H1 (cell line): Measurements from ENCODE around the gene CWC27. TPM values are rescaled to one million over a fixed set of nuclear protein-coding genes. Genes with fewer than 3 reads are reported as not detected.

Experiments used
- CTCF ChIA-PET: fragments of 300-600 bp; sonication (Branson Sonifier 250); formaldehyde crosslinking; loops from one replicate; lab custom pipeline; 2021; ENCODE audit not compliant: partially characterized antibody; lab: Charles Lee
- POLR2A ChIA-PET: fragments of 300-600 bp; sonication (Branson Sonifier 250); formaldehyde crosslinking; loops from one replicate; lab custom pipeline; 2021; ENCODE audit warnings: inconsistent platforms; ENCODE audit not compliant: partially characterized antibody; lab: Charles Lee
- DNase-seq, 2 experiments: peaks; one replicate each; pipeline versions ENCODE4 v3.0.0 to v3.0.0-alpha.2; 2010 to 2022; ENCODE audit warnings: low spot score in 2 of 2, low read depth in 1 of 2, mixed read lengths in 1 of 2
- FAIRE-seq: peaks from 2 replicates; lab custom pipeline; 2011; peaks lifted over from hg19 to GRCh38; lab: Jason Lieb, UNC
- H2AFZ ChIP-seq: 2 replicates; pipeline ENCODE4 v1.8.1; 2012; ENCODE audit warnings: low read length, inconsistent platforms
- H2AK5ac ChIP-seq: 2 replicates; pipeline ENCODE4 v1.6.1; 2013; ENCODE audit warnings: low read depth, low read length
- H2BK120ac ChIP-seq: replicated peaks from 2 replicates; pipeline ENCODE3; 2013; ENCODE audit warnings: low read depth, low read length, inconsistent platforms
- H2BK12ac ChIP-seq: 2 replicates; pipeline ENCODE4 v1.6.1; 2013; ENCODE audit warnings: low read depth, low read length
- H2BK15ac ChIP-seq: 2 replicates; pipeline ENCODE4 v1.6.1; 2013; ENCODE audit warnings: low read length
- H2BK20ac ChIP-seq: 2 replicates; pipeline ENCODE4 v1.6.1; 2013; ENCODE audit warnings: low read length
- H2BK5ac ChIP-seq: 2 replicates; pipeline ENCODE4 v1.6.1; 2013; ENCODE audit warnings: low read depth, low read length
- H3K14ac ChIP-seq: 2 replicates; pipeline ENCODE4 v1.6.1; 2013; ENCODE audit warnings: inconsistent platforms; ENCODE audit not compliant: insufficient read length
- H3K18ac ChIP-seq: 2 replicates; pipeline ENCODE4 v1.6.1; 2013; ENCODE audit warnings: low read length; ENCODE audit errors: extremely low read depth
- H3K23ac ChIP-seq: 2 replicates; pipeline ENCODE4 v1.6.1; 2013; ENCODE audit warnings: inconsistent platforms; ENCODE audit not compliant: insufficient read length
- H3K23me2 ChIP-seq: 2 replicates; pipeline ENCODE4 v1.6.1; 2013; ENCODE audit warnings: low read depth, low read length
- H3K27ac ChIP-seq: 2 replicates; pipeline ENCODE4 v1.6.1; 2011; ENCODE audit warnings: low read depth, low read length, inconsistent platforms
- H3K27me3 ChIP-seq, 4 experiments: replicated peaks in 1 of 4; 1 replicate in 1 of 4; 2 replicates in 3 of 4; pipeline versions ENCODE4 v1.6.1 to v1.8.1; 2011 to 2013; ENCODE audit warnings: low read length in 3 of 4, mild to moderate bottlenecking in 3 of 4, inconsistent platforms in 2 of 4, mixed read lengths in 2 of 4, moderate library complexity in 1 of 4; ENCODE audit not compliant: control insufficient read depth in 3 of 4, insufficient read depth in 3 of 4; ENCODE audit errors: extremely low read depth in 1 of 4
- H3K36me3 ChIP-seq, 4 experiments: 2 replicates each; pipeline versions ENCODE4 v1.6.1 to v1.8.1; 2011 to 2013; ENCODE audit warnings: mild to moderate bottlenecking in 4 of 4, low read length in 3 of 4, moderate library complexity in 2 of 4, control low read depth in 1 of 4, inconsistent platforms in 1 of 4; ENCODE audit not compliant: insufficient read depth in 4 of 4, control insufficient read depth in 2 of 4
- H3K4ac ChIP-seq: replicated peaks from 2 replicates; pipeline ENCODE3; 2013; ENCODE audit warnings: low read length, low read depth, mixed read lengths, inconsistent platforms; ENCODE audit not compliant: insufficient read length
- H3K4me1 ChIP-seq, 4 experiments: replicated peaks in 1 of 4; 1 replicate in 1 of 4; 2 replicates in 3 of 4; pipeline versions ENCODE4 v1.6.1 to v1.8.1; 2011 to 2013; ENCODE audit warnings: low read length in 3 of 4, inconsistent platforms in 2 of 4, mixed read lengths in 1 of 4; ENCODE audit not compliant: insufficient read depth in 4 of 4, control insufficient read depth in 3 of 4
- H3K4me2 ChIP-seq, 2 experiments: 2 replicates each; pipeline versions ENCODE4 v1.6.1 to v1.8.1; 2011 to 2013; ENCODE audit warnings: low read depth in 2 of 2, low read length in 2 of 2, control low read depth in 1 of 2, inconsistent platforms in 1 of 2, mild to moderate bottlenecking in 1 of 2; ENCODE audit not compliant: insufficient read depth in 1 of 2
- H3K4me3 ChIP-seq, 4 experiments: fragments of 200-600, 300-600 bp in 1 of 4; sonication (generic), shearing (Covaris generic), sonication (Bioruptor Twin) in 1 of 4; 2 replicates each; pipeline versions ENCODE4 v1.5.1 to v1.8.1; 2011 to 2016; ENCODE audit warnings: low read length in 4 of 4, low read depth in 3 of 4, control low read depth in 2 of 4, inconsistent platforms in 2 of 4, mild to moderate bottlenecking in 2 of 4, mixed read lengths in 1 of 4, moderate library complexity in 1 of 4; ENCODE audit not compliant: insufficient read depth in 2 of 4; ENCODE audit errors: extremely low read depth in 1 of 4
- H3K56ac ChIP-seq: replicated peaks from 2 replicates; pipeline ENCODE3; 2013; ENCODE audit warnings: low read depth, mild to moderate bottlenecking, mixed read lengths, low read length, inconsistent platforms; ENCODE audit not compliant: insufficient read length
- H3K79me1 ChIP-seq: 2 replicates; pipeline ENCODE4 v1.6.1; 2013; ENCODE audit warnings: low read depth, low read length, control low read depth
- H3K79me2 ChIP-seq, 2 experiments: 2 replicates each; pipeline versions ENCODE4 v1.6.1 to v1.8.1; 2012 to 2013; ENCODE audit warnings: low read length in 2 of 2, mild to moderate bottlenecking in 2 of 2, inconsistent platforms in 1 of 2; ENCODE audit not compliant: insufficient read depth in 2 of 2, control insufficient read depth in 1 of 2
- H3K9ac ChIP-seq, 4 experiments: replicated peaks in 1 of 4; 1 replicate in 1 of 4; 2 replicates in 3 of 4; pipeline versions ENCODE4 v1.6.1 to v1.8.1; 2011 to 2013; ENCODE audit warnings: low read depth in 3 of 4, low read length in 3 of 4, control low read depth in 2 of 4, mild to moderate bottlenecking in 2 of 4, moderate library complexity in 2 of 4, inconsistent platforms in 1 of 4; ENCODE audit errors: extremely low read depth in 1 of 4
- H3K9me3 ChIP-seq, 2 experiments: 2 replicates each; pipeline versions ENCODE4 v1.6.1 to v1.8.1; 2012 to 2013; ENCODE audit warnings: mild to moderate bottlenecking in 2 of 2, moderate library complexity in 2 of 2, control low read depth in 1 of 2, inconsistent platforms in 1 of 2, low read depth in 1 of 2, low read length in 1 of 2, mixed read lengths in 1 of 2; ENCODE audit not compliant: insufficient read depth in 2 of 2
- H4K20me1 ChIP-seq, 2 experiments: replicated peaks in 1 of 2; 2 replicates each; pipeline versions ENCODE3 to v1.8.1; 2011 to 2013; ENCODE audit warnings: inconsistent platforms in 2 of 2, low read length in 2 of 2, mild to moderate bottlenecking in 1 of 2; ENCODE audit not compliant: insufficient read depth in 2 of 2, control insufficient read depth in 1 of 2
- H4K5ac ChIP-seq: 2 replicates; pipeline ENCODE4 v1.6.1; 2013; ENCODE audit warnings: low read length, low read depth, mixed read lengths, inconsistent platforms; ENCODE audit not compliant: insufficient read length
- H4K8ac ChIP-seq: 2 replicates; pipeline ENCODE4 v1.8.0; 2013; ENCODE audit warnings: mild to moderate bottlenecking, moderate library complexity, low read length, inconsistent platforms; ENCODE audit not compliant: insufficient read depth; ENCODE audit errors: extremely low read depth
- H4K91ac ChIP-seq: replicated peaks from 2 replicates; pipeline ENCODE3; 2013; ENCODE audit warnings: low read length, mixed read lengths, inconsistent platforms; ENCODE audit not compliant: insufficient read length
- BCL11A ChIP-seq, 2 experiments: IDR thresholded peaks; one replicate each; pipeline ENCODE4 v1.6.1; 2011; ENCODE audit warnings: low read depth in 2 of 2, low read length in 2 of 2, mild to moderate bottlenecking in 2 of 2
- CEBPB ChIP-seq: IDR thresholded peaks from 2 replicates; pipeline ENCODE4 v1.6.1; 2012; ENCODE audit warnings: low read depth, low read length
- EGR1 ChIP-seq: IDR thresholded peaks from 2 replicates; pipeline ENCODE4 v1.6.1; 2011; ENCODE audit warnings: low read depth, low read length, borderline replicate concordance
- EP300 ChIP-seq, 2 experiments: IDR thresholded peaks; 1 replicate in 1 of 2; 2 replicates in 1 of 2; pipeline ENCODE4 v1.6.1; 2011 to 2012; ENCODE audit warnings: low read depth in 2 of 2, low read length in 2 of 2, mild to moderate bottlenecking in 2 of 2, borderline replicate concordance in 1 of 2, inconsistent platforms in 1 of 2, moderate library complexity in 1 of 2
- FOSL1 ChIP-seq: IDR thresholded peaks from 2 replicates; pipeline ENCODE4 v1.6.1; 2011; ENCODE audit warnings: mild to moderate bottlenecking, low read depth, low read length, moderate library complexity; ENCODE audit not compliant: insufficient read depth
- GTF2F1 ChIP-seq: IDR thresholded peaks from 2 replicates; pipeline ENCODE4 v1.6.1; 2012; ENCODE audit warnings: low read depth, low read length, improper control_type of control experiment, borderline replicate concordance
- HDAC2 ChIP-seq, 2 experiments: fragments of 300-600 bp in 1 of 2; sonication (generic) in 1 of 2; IDR thresholded peaks; 2 replicates each; pipeline ENCODE4 v1.6.1; 2011 to 2012; ENCODE audit warnings: low read depth in 2 of 2, low read length in 2 of 2, mild to moderate bottlenecking in 2 of 2, moderate library complexity in 2 of 2, borderline replicate concordance in 1 of 2, inconsistent platforms in 1 of 2
- JUND ChIP-seq: IDR thresholded peaks from 2 replicates; pipeline ENCODE4 v1.6.1; 2011; ENCODE audit warnings: mild to moderate bottlenecking, improper control_type of control experiment, low read length
- KDM4A ChIP-seq: IDR thresholded peaks from one replicate; pipeline ENCODE4 v1.7.1; 2012; ENCODE audit warnings: low read depth, mild to moderate bottlenecking, moderate library complexity, low read length, inconsistent platforms; ENCODE audit not compliant: severe bottlenecking
- SIN3A ChIP-seq, 2 experiments: IDR thresholded peaks in 1 of 2; conservative IDR thresholded peaks in 1 of 2; 2 replicates each; pipeline ENCODE4 v1.6.1; 2011 to 2012; ENCODE audit warnings: low read length in 2 of 2, improper control_type of control experiment in 1 of 2, low read depth in 1 of 2, mild to moderate bottlenecking in 1 of 2
- SIX5 ChIP-seq: IDR thresholded peaks from 2 replicates; pipeline ENCODE4 v1.6.1; 2011; ENCODE audit warnings: mild to moderate bottlenecking, low read depth, low read length
- SP1 ChIP-seq: IDR thresholded peaks from 2 replicates; pipeline ENCODE4 v1.6.1; 2011; ENCODE audit warnings: low read depth, low read length
- SP2 ChIP-seq: IDR thresholded peaks from 2 replicates; pipeline ENCODE4 v1.6.1; 2012; ENCODE audit warnings: mild to moderate bottlenecking, low read length, inconsistent platforms
- TBP ChIP-seq: IDR thresholded peaks from 2 replicates; pipeline ENCODE4 v1.6.1; 2011; ENCODE audit warnings: low read depth, low read length, improper control_type of control experiment
- TCF12 ChIP-seq: IDR thresholded peaks from 2 replicates; pipeline ENCODE4 v1.6.1; 2011; ENCODE audit warnings: low read depth, mild to moderate bottlenecking, low read length
- WGBS, 2 experiments: shearing (Covaris generic) in 1 of 2; methylation state at CpG; one replicate each; pipeline versions ENCODE4 v1.1.6 to v1.1.7; 2013 to 2015; ENCODE audit warnings: low lambda C conversion rate in 2 of 2, mixed read lengths in 2 of 2, inconsistent platforms in 1 of 2, low coverage in 1 of 2, missing lambda C conversion rate in 1 of 2; ENCODE audit not compliant: insufficient replicate concordance in 2 of 2, insufficient coverage in 1 of 2, insufficient read length in 1 of 2; ENCODE audit errors: extremely low coverage in 1 of 2, missing lambda C conversion rate in 1 of 2; 5-methylcytosine and 5-hydroxymethylcytosine counted together
- polyA plus RNA-seq, 7 experiments: library from polyadenylated mRNA; depleted of rRNA in 3 of 7; stranded (reverse) in 5 of 7; unstranded in 2 of 7; fragments of >200 nt in 5 of 7; fragments of 200-250 nt in 2 of 7; gene quantifications; 1 replicate in 5 of 7; 2 replicates in 1 of 7; 4 replicates in 1 of 7; pipeline versions ENCODE4 v1.2.1 to v1.2.3, GENCODE V29; 2011 to 2013; ENCODE audit warnings: missing spikeins in 2 of 7, mixed read lengths in 2 of 7
- total RNA-seq: library from RNA; stranded (reverse); fragmentation: NEBNext Ultra II Directional; extraction: Animal tissue kit (Norgen Biotek cat#: 25700); gene quantifications from 2 replicates; pipeline ENCODE4 v1.2.1, GENCODE V29; 2021

Gene CWC27
- total and polyA plus RNA-seq, 2 of the 8 experiments (the other 6 are each of a cell fraction or from before 2014, with no cell fraction given), result 24.9 to 43.4 TPM

- H3K27ac ChIP-seq, result no peak overlapping the region
- H4K91ac ChIP-seq, result no peak overlapping the region
- no peak overlapping the region for H3K9ac ChIP-seq
- no peak overlapping the region for H3K23ac ChIP-seq
- no peaks in the 10 kb centered on the region for H3K27me3 ChIP-seq
- H4K20me1 ChIP-seq, result peaks cover 0 to 2% of the 10 kb centered on the region in 2 experiments
- H2BK5ac ChIP-seq, result no peak overlapping the region
- no peak overlapping the region for H2AFZ ChIP-seq
- POLR2A ChIA-PET, result no interaction called here
- H2BK15ac ChIP-seq, result no peak overlapping the region
- H4K5ac ChIP-seq, result no peak overlapping the region
- DNase-seq (no peak), FAIRE-seq (no peak)
- H3K36me3 ChIP-seq, result peaks cover 0 to 22% (median 4%) of the 10 kb centered on the region in 4 experiments; a peak in 4 of 8 replicates
- no peak overlapping the region for H3K4ac ChIP-seq
- H3K9me3 ChIP-seq, result no peaks in the 10 kb centered on the region
- no peak overlapping the region for H3K18ac ChIP-seq
- peaks cover 3% of the 10 kb centered on the region; the same call in 1 of the 2 replicates for H3K79me1 ChIP-seq
- no peak overlapping the region for H3K14ac ChIP-seq
- WGBS, 2 experiments, result 88% methylated on average over 1 of the region's 1 CpG; no CpG with 5 or more reads in 1 of the 2 experiments
- no peak overlapping the region for H3K4me3 ChIP-seq
- no peak overlapping the region for H2BK120ac ChIP-seq
- peaks cover 0 to 6% of the 10 kb centered on the region in 2 experiments; a peak in 2 of 4 replicates for H3K79me2 ChIP-seq
- no peak overlapping the region for H4K8ac ChIP-seq
- no peak overlapping the region for H2AK5ac ChIP-seq
- H3K4me2 ChIP-seq, result no peak overlapping the region
- no peak overlapping the region for H2BK12ac ChIP-seq
- CTCF ChIA-PET, result interaction anchor here (1.7 kb wide), 1 partner anchor 60 kb away, joined by 3 read pairs; no protein-coding TSS in a partner anchor
- peaks cover 0 to 2% (median 0%) of the 10 kb centered on the region in 4 experiments; a peak in 2 of 7 replicates for H3K4me1 ChIP-seq
- no peak overlapping the region for H3K56ac ChIP-seq
- no peaks in the 10 kb centered on the region for H3K23me2 ChIP-seq
- no peak overlapping the region for H2BK20ac ChIP-seq
- TF ChIP-seq EP300 (IDR thresholded peaks at IDR 0.05; ENCODE audit: borderline replicate concordance in 1 of 2, low read depth in 2 of 2, low read length in 2 of 2) (no peak), SP2 (no peak), SIX5 (no peak), TBP (no peak), EGR1 (no peak), JUND (no peak), SIN3A (conservative IDR thresholded peaks at IDR 0.05 in 1 of 2, IDR thresholded peaks at IDR 0.05 in 1 of 2; ENCODE audit: low read depth in 1 of 2, low read length in 2 of 2) (no peak), HDAC2 (IDR thresholded peaks at IDR 0.05; ENCODE audit: borderline replicate concordance in 1 of 2, low read depth in 2 of 2, low read length in 2 of 2) (no peak), FOSL1 (no peak), GTF2F1 (no peak), BCL11A (IDR thresholded peaks at IDR 0.05; ENCODE audit: low read depth in 2 of 2, low read length in 2 of 2) (no peak), CEBPB (no peak), TCF12 (no peak), KDM4A (no peak), SP1 (no peak)
Observed at GRCh38 chr5:64742411-64742810, 26.3 kb upstream of the CWC27 start.
